Stimulated activated CD4-positive, alpha-beta T cell treated with anti-CD3 and anti-CD28 coated beads, TNF-alpha, amount 100 ng/mL, for 24 hours (primary cell): ENCODE measurements around the gene CYFIP1.

Experiments used
- DNase-seq, 3 experiments: peaks; one replicate each; pipeline ENCODE4 v3.0.0-alpha.2; 2020; ENCODE audit warnings: low read depth in 3 of 3

CYFIP1 gene

GRCh38 chr15:22950256-22950990 lies 29.7 kb downstream of the CYFIP1 start:
- no peak for DNase-seq

- DNase-seq: no peak
These were observed 31.1 kb downstream of the CYFIP1 start for GRCh38 chr15:22949074-22949547.

GRCh38 chr15:22948056-22948455 lies 32.1 kb downstream of the CYFIP1 start:
- DNase-seq: no peak

GRCh38 chr15:22947101-22948000 lies 32.8 kb downstream of the CYFIP1 start:
- DNase-seq: no peak

GRCh38 chr15:22945071-22945470 lies 35.1 kb downstream of the CYFIP1 start:
- DNase-seq: no peak

- DNase-seq: no peak
These were observed 35.5 kb downstream of the CYFIP1 start for GRCh38 chr15:22944651-22945050.

- no peak for DNase-seq
These were observed 37.3 kb downstream of the CYFIP1 start for GRCh38 chr15:22942877-22943276.

GRCh38 chr15:22942306-22942855 lies 37.8 kb downstream of the CYFIP1 start:
- no peak for DNase-seq

- no peak for DNase-seq
These were observed 39.0 kb downstream of the CYFIP1 start for GRCh38 chr15:22941179-22941578.

- no peak for DNase-seq
These were observed 40.5 kb downstream of the CYFIP1 start for GRCh38 chr15:22939652-22940061.

GRCh38 chr15:22939051-22939450 lies 41.1 kb downstream of the CYFIP1 start:
- DNase-seq: no peak

- no peak for DNase-seq
These were observed 43.3 kb downstream of the CYFIP1 start for GRCh38 chr15:22936577-22937472.

GRCh38 chr15:22933641-22934061 lies 46.5 kb downstream of the CYFIP1 start:
- DNase-seq: no peak

- no peak for DNase-seq
These were observed 48.2 kb downstream of the CYFIP1 start for GRCh38 chr15:22931784-22932536.

GRCh38 chr15:22930782-22931484 lies 49.2 kb downstream of the CYFIP1 start:
- no peak for DNase-seq

GRCh38 chr15:22927761-22928160 lies 52.4 kb downstream of the CYFIP1 start:
- DNase-seq: no peak

- no peak for DNase-seq
These were observed 54.3 kb downstream of the CYFIP1 start for GRCh38 chr15:22925875-22926274.

- DNase-seq: no peak
These were observed 58.2 kb downstream of the CYFIP1 start for GRCh38 chr15:22922003-22922402.

- no peak for DNase-seq
These were observed 61.0 kb downstream of the CYFIP1 start for GRCh38 chr15:22919171-22919570.

GRCh38 chr15:22918596-22919140 lies 61.5 kb downstream of the CYFIP1 start:
- no peak for DNase-seq
